Thoracic aorta (tissue), 2 donors: ENCODE measurements around the gene ZNF19. TPM values are rescaled to one million over a fixed set of nuclear protein-coding genes. Genes with fewer than 3 reads are reported as not detected.

Source experiments
- ATAC-seq: fragments of 150-250 bp; one replicate; pipeline ENCODE4 v1.8.0; 2017; ENCODE audit warnings: low read depth; ENCODE audit not compliant: insufficient number of reproducible peaks, low FRiP score
- DNase-seq: peaks from one replicate; pipeline ENCODE4 v3.0.0-alpha.2; 2020; ENCODE audit warnings: low spot score
- H3K27ac ChIP-seq, 2 donors: fragments of 200-600 bp; sonication (generic); 1 replicate in 1 of 2; 2 replicates in 1 of 2; pipeline ENCODE4 v1.5.1; 2016; ENCODE audit warnings: mild to moderate bottlenecking in 2 of 2, moderate library complexity in 2 of 2
- H3K27me3 ChIP-seq: fragments of 200-600 bp; sonication (generic); replicated peaks from 2 replicates; pipeline ENCODE4 v1.6.0; 2016; ENCODE audit warnings: mild to moderate bottlenecking; ENCODE audit not compliant: insufficient read depth
- H3K36me3 ChIP-seq: fragments of 200-600 bp; sonication (generic); one replicate; pipeline ENCODE4 v1.5.1; 2016
- H3K4me1 ChIP-seq, 2 donors: fragments of 200-600 bp; sonication (generic); 1 replicate in 1 of 2; 2 replicates in 1 of 2; pipeline versions ENCODE4 v1.5.1 to v1.6.0; 2016; ENCODE audit warnings: low read depth in 2 of 2, mild to moderate bottlenecking in 1 of 2; ENCODE audit not compliant: control insufficient read depth in 1 of 2
- H3K4me3 ChIP-seq: fragments of 200-600 bp; sonication (generic); 2 replicates; pipeline ENCODE4 v1.5.1; 2016; ENCODE audit warnings: mild to moderate bottlenecking
- H3K9me3 ChIP-seq: fragments of 200-600 bp; sonication (generic); 2 replicates; pipeline ENCODE4 v1.5.1; 2016
- CTCF ChIP-seq: fragments of 200-600 bp; sonication (generic); IDR thresholded peaks from one replicate; pipeline ENCODE4 v1.5.1; 2019; ENCODE audit warnings: antibody characterized with exemption
- total RNA-seq, 2 donors: library from RNA; depleted of rRNA; stranded (reverse); fragments of >200 nt; gene quantifications; one replicate each; pipeline versions ENCODE4 v1.1.0 to v1.2.3, GENCODE V29; 2016

Gene ZNF19
- total RNA-seq, 2 donors from 2014 or later = 3.7 to 9.0 TPM

GRCh38 chr16:71491054-71491453, 1.9 kb upstream of the ZNF19 start:
- Histone ChIP-seq H3K27me3 (no peaks in the 10 kb centered on the region), H3K4me1 (no peaks in the 10 kb centered on the region), H3K36me3 (no peaks in the 10 kb centered on the region), H3K9me3 (no peaks in the 10 kb centered on the region), H3K27ac (no peak overlapping the region), H3K4me3 (no peak overlapping the region)
- ATAC-seq = no peak
- no peak for TF ChIP-seq CTCF
- no peak for DNase-seq

GRCh38 chr16:71490361-71490760, 1.2 kb upstream of the ZNF19 start:
- Histone ChIP-seq H3K4me1 (no peaks in the 10 kb centered on the region), H3K27ac (no peak overlapping the region), H3K27me3 (no peaks in the 10 kb centered on the region), H3K4me3 (no peak overlapping the region), H3K36me3 (no peaks in the 10 kb centered on the region), H3K9me3 (no peaks in the 10 kb centered on the region)
- DNase-seq (no peak), ATAC-seq (no peak)
- no peak for TF ChIP-seq CTCF

GRCh38 chr16:71484006-71484893, 4.9 kb downstream of the ZNF19 start:
- Histone ChIP-seq H3K9me3 (no peaks in the 10 kb centered on the region), H3K36me3 (no peaks in the 10 kb centered on the region), H3K27ac (peak overlapping the region; percentile 93 to 95), H3K4me3 (peak overlapping the region; percentile 84), H3K27me3 (no peaks in the 10 kb centered on the region), H3K4me1 (peaks cover 3 to 10% of the 10 kb centered on the region in 2 donors)
- ATAC-seq = peak; percentile 97
- peak; percentile 54 for DNase-seq
- TF ChIP-seq CTCF = no peak

GRCh38 chr16:71482569-71482968, 6.6 kb downstream of the ZNF19 start:
- no peak for ATAC-seq
- TF ChIP-seq CTCF = no peak
- Histone ChIP-seq H3K4me3 (no peak overlapping the region), H3K27ac (no peak overlapping the region), H3K9me3 (no peaks in the 10 kb centered on the region), H3K4me1 (peaks cover 3 to 10% of the 10 kb centered on the region in 2 donors), H3K36me3 (peaks cover 8% of the 10 kb centered on the region), H3K27me3 (no peaks in the 10 kb centered on the region)
- no peak for DNase-seq

GRCh38 chr16:71480956-71481355, 8.2 kb downstream of the ZNF19 start:
- H3K36me3 ChIP-seq = peaks cover 15% of the 10 kb centered on the region
- H3K27ac ChIP-seq = no peak overlapping the region
- no peak for ATAC-seq
- H3K4me3 ChIP-seq = no peak overlapping the region
- DNase-seq = no peak
- H3K4me1 ChIP-seq = peaks cover 3 to 10% of the 10 kb centered on the region in 2 donors
- H3K9me3 ChIP-seq = no peaks in the 10 kb centered on the region
- H3K27me3 ChIP-seq = no peaks in the 10 kb centered on the region
- no peak for TF ChIP-seq CTCF
